NB4 (cell line): ENCODE measurements around the gene TMED10.

Experiments
- MYC ChIP-seq: IDR thresholded peaks from 2 replicates; pipeline ENCODE4 v1.6.1; 2011; ENCODE audit warnings: low read depth, low read length
- POLR2A ChIP-seq: IDR thresholded peaks from 2 replicates; pipeline ENCODE4 v1.6.1; 2011; ENCODE audit warnings: mild to moderate bottlenecking; ENCODE audit not compliant: insufficient read length; ENCODE audit errors: extremely low read depth
- TF ChIP-seq, protein P1 (sequence below): IDR thresholded peaks from one replicate; pipeline ENCODE4 v1.5.1; 2012; ENCODE audit warnings: low read depth, low read length
- TF ChIP-seq, protein P2 (sequence below): IDR thresholded peaks from 2 replicates; pipeline ENCODE4 v1.6.1; 2011; ENCODE audit warnings: low read depth, low read length

DNA sequence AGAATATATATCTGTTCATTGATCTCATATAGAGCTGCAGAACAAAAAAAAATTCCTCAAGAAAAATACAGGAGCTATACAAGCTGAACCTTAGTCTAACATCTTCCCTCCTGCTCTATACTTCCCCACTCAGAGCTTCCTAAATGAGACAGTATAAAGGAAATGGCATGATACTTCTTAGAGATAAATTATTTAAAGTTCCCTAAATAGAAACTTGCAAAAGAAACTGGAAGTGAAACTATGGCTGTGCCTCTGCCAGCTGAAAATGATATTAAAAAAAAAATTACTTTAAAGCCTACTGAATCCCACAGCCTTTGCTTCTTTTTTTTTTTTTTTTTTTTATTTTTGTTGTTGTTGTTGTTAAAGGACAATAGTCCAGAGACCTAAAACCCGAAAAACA is 37.9 kb downstream of the TMED10 start:
- TF ChIP-seq, protein P1, sequence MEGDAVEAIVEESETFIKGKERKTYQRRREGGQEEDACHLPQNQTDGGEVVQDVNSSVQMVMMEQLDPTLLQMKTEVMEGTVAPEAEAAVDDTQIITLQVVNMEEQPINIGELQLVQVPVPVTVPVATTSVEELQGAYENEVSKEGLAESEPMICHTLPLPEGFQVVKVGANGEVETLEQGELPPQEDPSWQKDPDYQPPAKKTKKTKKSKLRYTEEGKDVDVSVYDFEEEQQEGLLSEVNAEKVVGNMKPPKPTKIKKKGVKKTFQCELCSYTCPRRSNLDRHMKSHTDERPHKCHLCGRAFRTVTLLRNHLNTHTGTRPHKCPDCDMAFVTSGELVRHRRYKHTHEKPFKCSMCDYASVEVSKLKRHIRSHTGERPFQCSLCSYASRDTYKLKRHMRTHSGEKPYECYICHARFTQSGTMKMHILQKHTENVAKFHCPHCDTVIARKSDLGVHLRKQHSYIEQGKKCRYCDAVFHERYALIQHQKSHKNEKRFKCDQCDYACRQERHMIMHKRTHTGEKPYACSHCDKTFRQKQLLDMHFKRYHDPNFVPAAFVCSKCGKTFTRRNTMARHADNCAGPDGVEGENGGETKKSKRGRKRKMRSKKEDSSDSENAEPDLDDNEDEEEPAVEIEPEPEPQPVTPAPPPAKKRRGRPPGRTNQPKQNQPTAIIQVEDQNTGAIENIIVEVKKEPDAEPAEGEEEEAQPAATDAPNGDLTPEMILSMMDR = no peak
- no peak for TF ChIP-seq POLR2A
- TF ChIP-seq, protein P2, sequence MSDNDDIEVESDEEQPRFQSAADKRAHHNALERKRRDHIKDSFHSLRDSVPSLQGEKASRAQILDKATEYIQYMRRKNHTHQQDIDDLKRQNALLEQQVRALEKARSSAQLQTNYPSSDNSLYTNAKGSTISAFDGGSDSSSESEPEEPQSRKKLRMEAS = no peak
- TF ChIP-seq MYC = no peak
